BLaER1 treated with 17β-estradiol and CSF1 and Interleukin-3, amounts not matched to agents 10 nM and 100 nM (cell line): ENCODE measurements around the gene ATP1B4.

Source experiments
- H3K27ac ChIP-seq, 11 experiments: shearing (Covaris generic); formaldehyde crosslinking; 2 replicates each; pipeline ENCODE4 v1.8.1; 2022
- H3K27me3 ChIP-seq, 11 experiments: shearing (Covaris generic); formaldehyde crosslinking; 2 replicates each; pipeline ENCODE4 v1.8.1; 2022
- H3K36me3 ChIP-seq, 11 experiments: shearing (Covaris generic); formaldehyde crosslinking; 2 replicates each; pipeline ENCODE4 v1.8.1; 2022
- H3K4me1 ChIP-seq, 10 experiments: shearing (Covaris generic); formaldehyde crosslinking; 2 replicates each; pipeline ENCODE4 v1.8.1; 2022
- H3K4me2 ChIP-seq, 11 experiments: shearing (Covaris generic); formaldehyde crosslinking; 2 replicates each; pipeline ENCODE4 v1.8.1; 2022
- H3K4me3 ChIP-seq, 10 experiments: shearing (Covaris generic); formaldehyde crosslinking; 2 replicates each; pipeline ENCODE4 v1.8.1; 2022
- H3K9ac ChIP-seq, 11 experiments: shearing (Covaris generic); formaldehyde crosslinking; 2 replicates each; pipeline ENCODE4 v1.8.1; 2022
- H3K9me3 ChIP-seq, 11 experiments: shearing (Covaris generic); formaldehyde crosslinking; replicated peaks in 1 of 11; 2 replicates each; pipeline ENCODE4 v1.8.1; 2022
- H4K20me1 ChIP-seq, 11 experiments: shearing (Covaris generic); formaldehyde crosslinking; 2 replicates each; pipeline ENCODE4 v1.8.1; 2022
- Cebpa-rat ChIP-seq, 11 experiments: shearing (Covaris generic); IDR thresholded peaks; 2 replicates each; pipeline ENCODE4 v1.8.1; 2022

ATP1B4 gene

GRCh38 chrX:120366794-120367193, 4.9 kb downstream of the ATP1B4 start:
- H3K4me1 ChIP-seq = peaks cover 0 to 8% (median 0%) of the 10 kb centered on the region in 10 experiments; a peak in 4 of 20 replicates
- H3K27ac ChIP-seq = no peak overlapping the region
- H3K4me3 ChIP-seq = no peak overlapping the region
- H3K9ac ChIP-seq = no peak overlapping the region
- no peak for TF ChIP-seq Cebpa-rat (IDR thresholded peaks at IDR 0.05)
- no peak overlapping the region for H3K4me2 ChIP-seq
- H3K27me3 ChIP-seq = no peaks in the 10 kb centered on the region
- no peaks in the 10 kb centered on the region for H4K20me1 ChIP-seq
- no peaks in the 10 kb centered on the region for H3K36me3 ChIP-seq
- H3K9me3 ChIP-seq = no peaks in the 10 kb centered on the region

- peaks cover 0 to 3% (median 0%) of the 10 kb centered on the region in 10 experiments; a peak in 4 of 20 replicates for H3K4me1 ChIP-seq
- no peaks in the 10 kb centered on the region for H3K36me3 ChIP-seq
- no peak overlapping the region for H3K4me3 ChIP-seq
- no peak overlapping the region for H3K9ac ChIP-seq
- no peaks in the 10 kb centered on the region for H3K27me3 ChIP-seq
- TF ChIP-seq Cebpa-rat (IDR thresholded peaks at IDR 0.05) = no peak
- no peaks in the 10 kb centered on the region for H4K20me1 ChIP-seq
- H3K9me3 ChIP-seq = no peaks in the 10 kb centered on the region
- no peak overlapping the region for H3K27ac ChIP-seq
- H3K4me2 ChIP-seq = no peak overlapping the region
These were observed 5.7 kb downstream of the ATP1B4 start for GRCh38 chrX:120367402-120368109.

GRCh38 chrX:120372667-120373370, 10.9 kb downstream of the ATP1B4 start:
- no peak for TF ChIP-seq Cebpa-rat (IDR thresholded peaks at IDR 0.05)
- no peak overlapping the region for H3K4me3 ChIP-seq
- H3K9me3 ChIP-seq = no peaks in the 10 kb centered on the region
- H3K4me1 ChIP-seq = peaks cover 0 to 6% (median 0%) of the 10 kb centered on the region in 10 experiments; a peak in 2 of 20 replicates
- H3K4me2 ChIP-seq = no peak overlapping the region
- no peaks in the 10 kb centered on the region for H4K20me1 ChIP-seq
- no peaks in the 10 kb centered on the region for H3K27me3 ChIP-seq
- no peak overlapping the region for H3K9ac ChIP-seq
- no peak overlapping the region for H3K27ac ChIP-seq
- no peaks in the 10 kb centered on the region for H3K36me3 ChIP-seq

GRCh38 chrX:120377179-120377578, 15.3 kb downstream of the ATP1B4 start:
- H3K4me1 ChIP-seq = peaks cover 0 to 6% (median 0%) of the 10 kb centered on the region in 10 experiments; a peak in 1 of 20 replicates
- H3K9me3 ChIP-seq = no peaks in the 10 kb centered on the region
- H3K4me3 ChIP-seq = no peak overlapping the region
- H4K20me1 ChIP-seq = no peaks in the 10 kb centered on the region
- TF ChIP-seq Cebpa-rat (IDR thresholded peaks at IDR 0.05) = no peak
- H3K27ac ChIP-seq = no peak overlapping the region
- no peak overlapping the region for H3K9ac ChIP-seq
- no peaks in the 10 kb centered on the region for H3K27me3 ChIP-seq
- no peak overlapping the region for H3K4me2 ChIP-seq
- no peaks in the 10 kb centered on the region for H3K36me3 ChIP-seq

- H3K27ac ChIP-seq = no peak overlapping the region
- H3K4me2 ChIP-seq = no peak overlapping the region
- no peak overlapping the region for H3K9ac ChIP-seq
- no peak for TF ChIP-seq Cebpa-rat (IDR thresholded peaks at IDR 0.05)
- no peak overlapping the region for H3K4me3 ChIP-seq
- no peaks in the 10 kb centered on the region for H4K20me1 ChIP-seq
- H3K27me3 ChIP-seq = no peaks in the 10 kb centered on the region
- H3K4me1 ChIP-seq = peaks cover 0 to 6% (median 0%) of the 10 kb centered on the region in 10 experiments; a peak in 1 of 20 replicates
- H3K36me3 ChIP-seq = no peaks in the 10 kb centered on the region
- no peaks in the 10 kb centered on the region for H3K9me3 ChIP-seq
These were observed 15.8 kb downstream of the ATP1B4 start for GRCh38 chrX:120377715-120378114.

GRCh38 chrX:120378570-120378969, 16.7 kb downstream of the ATP1B4 start:
- Histone ChIP-seq H3K4me2 (no peak overlapping the region), H3K36me3 (no peaks in the 10 kb centered on the region), H3K4me1 (peaks cover 0 to 4% (median 0%) of the 10 kb centered on the region in 10 experiments; a peak in 1 of 20 replicates), H3K9ac (no peak overlapping the region), H4K20me1 (no peaks in the 10 kb centered on the region), H3K9me3 (no peaks in the 10 kb centered on the region), H3K27me3 (no peaks in the 10 kb centered on the region), H3K4me3 (no peak overlapping the region), H3K27ac (no peak overlapping the region)
- no peak for TF ChIP-seq Cebpa-rat (IDR thresholded peaks at IDR 0.05)

- no peaks in the 10 kb centered on the region for H3K36me3 ChIP-seq
- no peak overlapping the region for H3K27ac ChIP-seq
- no peak overlapping the region for H3K4me3 ChIP-seq
- no peaks in the 10 kb centered on the region for H3K9me3 ChIP-seq
- H4K20me1 ChIP-seq = no peaks in the 10 kb centered on the region
- H3K4me1 ChIP-seq = no peaks in the 10 kb centered on the region
- H3K27me3 ChIP-seq = no peaks in the 10 kb centered on the region
- TF ChIP-seq Cebpa-rat (IDR thresholded peaks at IDR 0.05) = no peak
- H3K4me2 ChIP-seq = no peak overlapping the region
- no peak overlapping the region for H3K9ac ChIP-seq
These were observed 18.2 kb downstream of the ATP1B4 start for GRCh38 chrX:120379937-120380681.

GRCh38 chrX:120380699-120381098, 18.8 kb downstream of the ATP1B4 start:
- Histone ChIP-seq H3K27ac (no peak overlapping the region), H3K9me3 (no peaks in the 10 kb centered on the region), H3K4me1 (no peaks in the 10 kb centered on the region), H3K4me3 (no peak overlapping the region), H4K20me1 (no peaks in the 10 kb centered on the region), H3K4me2 (no peak overlapping the region), H3K27me3 (no peaks in the 10 kb centered on the region), H3K36me3 (no peaks in the 10 kb centered on the region), H3K9ac (no peak overlapping the region)
- no peak for TF ChIP-seq Cebpa-rat (IDR thresholded peaks at IDR 0.05)

GRCh38 chrX:120401301-120401700, 39.4 kb downstream of the ATP1B4 start:
- Histone ChIP-seq H3K27ac (no peak overlapping the region), H3K4me2 (no peak overlapping the region), H3K4me1 (no peaks in the 10 kb centered on the region), H3K4me3 (no peak overlapping the region), H3K27me3 (no peaks in the 10 kb centered on the region), H4K20me1 (no peaks in the 10 kb centered on the region), H3K9ac (no peak overlapping the region), H3K9me3 (peaks cover 8 to 19% (median 13%) of the 10 kb centered on the region in 11 experiments; a peak in 17 of 22 replicates), H3K36me3 (no peaks in the 10 kb centered on the region)
- no peak for TF ChIP-seq Cebpa-rat (IDR thresholded peaks at IDR 0.05)
